ENCODE measurements around the gene SLC35B3. TPM values are rescaled to one million over a fixed set of nuclear protein-coding genes. Genes with fewer than 3 reads are reported as not detected.

The SLC35B3 gene
- total RNA-seq, 1 experiment from 2014 or later, result 22.0 TPM

DNA sequence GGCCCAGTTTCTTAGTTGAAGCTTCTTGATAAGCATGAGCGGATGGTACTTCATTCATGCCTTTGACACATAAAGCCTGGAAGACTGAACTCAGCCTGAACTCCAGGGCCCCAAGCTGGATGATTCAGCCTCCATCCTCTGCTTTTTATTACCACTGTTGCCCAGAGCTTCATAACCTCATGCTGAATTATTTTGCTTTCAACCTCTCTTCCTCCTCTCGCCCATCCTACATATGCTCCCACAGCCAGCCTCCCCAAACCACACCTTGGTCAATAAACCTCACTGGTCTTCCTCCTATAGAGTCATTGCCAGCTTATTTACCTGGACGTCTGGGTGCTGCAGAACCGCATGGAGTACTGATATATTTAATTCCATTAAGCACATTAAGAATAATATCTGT is 59.4 kb downstream of the SLC35B3 start:
- CTCF ChIA-PET, result interaction anchor here (1.0 kb wide), 1 partner anchor 245 kb away, joined by 3 read pairs; no protein-coding TSS in a partner anchor
- H3K36me3 Mint-ChIP-seq (ENCODE audit: insufficient read depth, unreplicated experiment), result no peaks in the 10 kb centered on the region
- intact Hi-C loops (cut with micrococcal nuclease), result no loop called here
- TF ChIP-seq, protein P1, sequence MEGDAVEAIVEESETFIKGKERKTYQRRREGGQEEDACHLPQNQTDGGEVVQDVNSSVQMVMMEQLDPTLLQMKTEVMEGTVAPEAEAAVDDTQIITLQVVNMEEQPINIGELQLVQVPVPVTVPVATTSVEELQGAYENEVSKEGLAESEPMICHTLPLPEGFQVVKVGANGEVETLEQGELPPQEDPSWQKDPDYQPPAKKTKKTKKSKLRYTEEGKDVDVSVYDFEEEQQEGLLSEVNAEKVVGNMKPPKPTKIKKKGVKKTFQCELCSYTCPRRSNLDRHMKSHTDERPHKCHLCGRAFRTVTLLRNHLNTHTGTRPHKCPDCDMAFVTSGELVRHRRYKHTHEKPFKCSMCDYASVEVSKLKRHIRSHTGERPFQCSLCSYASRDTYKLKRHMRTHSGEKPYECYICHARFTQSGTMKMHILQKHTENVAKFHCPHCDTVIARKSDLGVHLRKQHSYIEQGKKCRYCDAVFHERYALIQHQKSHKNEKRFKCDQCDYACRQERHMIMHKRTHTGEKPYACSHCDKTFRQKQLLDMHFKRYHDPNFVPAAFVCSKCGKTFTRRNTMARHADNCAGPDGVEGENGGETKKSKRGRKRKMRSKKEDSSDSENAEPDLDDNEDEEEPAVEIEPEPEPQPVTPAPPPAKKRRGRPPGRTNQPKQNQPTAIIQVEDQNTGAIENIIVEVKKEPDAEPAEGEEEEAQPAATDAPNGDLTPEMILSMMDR (IDR thresholded peaks at IDR 0.05; ENCODE audit: unreplicated experiment), result no peak
- DNase-seq (ENCODE audit: unreplicated experiment), result no peak
- no peak overlapping the region for H3K4me3 Mint-ChIP-seq (ENCODE audit: unreplicated experiment)
- POLR2A ChIA-PET, result no interaction called here
- no TSS peak for BruUV-seq (replicated peaks)
- peaks cover 7% of the 10 kb centered on the region for H3K9me3 Mint-ChIP-seq (ENCODE audit: unreplicated experiment)
- H3K27ac Mint-ChIP-seq (ENCODE audit: low read depth, unreplicated experiment), result no peak overlapping the region
- H3K4me1 Mint-ChIP-seq (ENCODE audit: insufficient read depth, unreplicated experiment), result no peaks in the 10 kb centered on the region
- peaks cover 13% of the 10 kb centered on the region for H3K27me3 Mint-ChIP-seq (ENCODE audit: insufficient read depth, unreplicated experiment)

Data from MCF 10A (cell line).